HG03108 (cell line): Measurements from ENCODE around the gene NMRK1.

ENCODE experiments used
- ATAC-seq: cut with Tn5 transposase; IDR thresholded peaks from one replicate; pipeline ENCODE4 v1.9.1; 2021; ENCODE audit warnings: moderate library complexity; ENCODE audit not compliant: unreplicated experiment

NMRK1 gene

GRCh38 chr9:75102177-75102790 is 14.3 kb upstream of the NMRK1 start:
- no peak for ATAC-seq

- no peak for ATAC-seq
Observed at GRCh38 chr9:75101004-75101588, 13.1 kb upstream of the NMRK1 start.

GRCh38 chr9:75096796-75097195 is 8.8 kb upstream of the NMRK1 start:
- no peak for ATAC-seq

GRCh38 chr9:75092766-75093165 is 4.8 kb upstream of the NMRK1 start:
- ATAC-seq = no peak

- no peak for ATAC-seq
Observed at GRCh38 chr9:75090579-75090978, 2.6 kb upstream of the NMRK1 start.

- no peak for ATAC-seq
Observed at GRCh38 chr9:75089373-75089766, 1.4 kb upstream of the NMRK1 start.

- ATAC-seq = peak; percentile 33
Observed at GRCh38 chr9:75088646-75089372, 854 bp upstream of the NMRK1 start.

- ATAC-seq = peak; percentile 30
Observed at GRCh38 chr9:75087289-75087823, 599 bp downstream of the NMRK1 start.

- ATAC-seq = no peak
Observed at GRCh38 chr9:75086541-75087288, 1.2 kb downstream of the NMRK1 start.

- ATAC-seq = no peak
Observed at GRCh38 chr9:75085640-75086039, 2.3 kb downstream of the NMRK1 start.

- no peak for ATAC-seq
Observed at GRCh38 chr9:75084081-75084672, 3.8 kb downstream of the NMRK1 start.

GRCh38 chr9:75083188-75083970 is 4.6 kb downstream of the NMRK1 start:
- no peak for ATAC-seq

GRCh38 chr9:75081632-75082031 is 6.3 kb downstream of the NMRK1 start:
- ATAC-seq = no peak

GRCh38 chr9:75072895-75073294 is 15.1 kb downstream of the NMRK1 start:
- no peak for ATAC-seq

GRCh38 chr9:75071530-75072122 is 16.3 kb downstream of the NMRK1 start:
- no peak for ATAC-seq

GRCh38 chr9:75069171-75069570 is 18.8 kb downstream of the NMRK1 start:
- no peak for ATAC-seq

GRCh38 chr9:75067894-75068293 is 20.1 kb downstream of the NMRK1 start:
- ATAC-seq = no peak

- no peak for ATAC-seq
Observed at GRCh38 chr9:75065510-75065909, 22.4 kb downstream of the NMRK1 start.

- ATAC-seq = no peak
Observed at GRCh38 chr9:75064307-75065025, 23.5 kb downstream of the NMRK1 start.
